DMS 273 treated with DMSO at 0.1 percent for 48 hours (cell line): ENCODE measurements around the gene FNDC3B.

Experiments used
- DNase-seq: peaks from one replicate; lab custom pipeline; 2025; lab: John Stamatoyannopoulos, UW

The FNDC3B gene

DNA sequence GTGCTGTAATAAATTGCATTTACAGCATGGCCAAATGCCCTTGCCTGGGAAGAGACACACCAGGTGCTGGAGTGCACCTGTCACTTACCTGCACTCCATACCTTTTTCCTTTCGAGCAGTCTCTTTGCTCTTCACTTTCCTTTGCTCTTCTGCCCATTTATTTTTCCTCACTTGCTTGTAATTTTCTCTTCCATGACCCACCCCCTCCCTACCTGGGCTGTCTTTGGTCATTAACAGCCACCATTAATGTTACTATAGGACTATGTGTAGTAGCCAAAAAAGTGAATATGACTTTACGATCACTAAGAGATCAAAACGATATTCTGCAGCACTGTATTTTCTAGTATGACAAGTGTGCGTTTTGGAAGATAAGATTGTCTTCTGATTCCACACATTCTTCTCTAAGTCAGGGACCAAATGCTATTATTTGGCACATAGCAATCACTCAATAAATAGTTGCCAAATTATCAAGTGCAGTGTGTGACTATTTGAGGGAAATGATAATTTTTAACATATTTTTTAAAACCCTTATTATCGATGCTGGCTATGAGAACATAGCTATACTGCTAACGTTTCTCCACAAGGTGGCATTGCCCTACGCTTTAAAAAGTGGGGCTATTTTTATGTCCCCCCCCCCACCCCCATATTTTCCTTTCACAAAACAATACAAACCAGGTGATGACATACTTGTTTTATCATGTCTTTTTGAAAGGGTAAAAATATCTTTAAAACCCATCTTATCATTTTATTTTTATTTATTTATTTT, 294.5 kb downstream of the FNDC3B start:
- no peak for DNase-seq

DNA sequence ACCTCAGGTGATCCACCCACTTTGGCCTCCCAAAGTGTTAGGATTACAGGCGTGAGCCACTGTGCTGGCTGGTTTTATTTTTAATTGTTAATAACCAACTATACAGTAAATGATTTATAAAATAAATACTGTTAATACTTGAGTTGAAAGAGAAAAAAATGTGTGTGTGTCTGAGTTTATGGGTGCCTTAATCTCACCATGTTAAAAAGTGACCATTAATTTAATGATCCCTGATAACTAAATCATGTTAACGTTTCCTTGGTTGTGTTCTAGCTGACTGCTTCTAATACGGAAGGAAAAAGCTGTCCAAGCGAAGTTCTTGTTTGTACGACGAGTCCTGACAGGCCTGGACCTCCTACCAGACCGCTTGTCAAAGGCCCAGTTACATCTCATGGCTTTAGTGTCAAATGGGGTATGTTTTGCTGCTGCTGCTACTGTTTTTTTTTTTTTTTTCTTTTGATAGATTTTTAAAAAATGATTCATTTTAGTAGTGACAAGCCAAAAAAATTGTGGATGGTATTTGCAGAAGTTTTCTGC, 295.4 kb downstream of the FNDC3B start:
- DNase-seq: no peak

DNA sequence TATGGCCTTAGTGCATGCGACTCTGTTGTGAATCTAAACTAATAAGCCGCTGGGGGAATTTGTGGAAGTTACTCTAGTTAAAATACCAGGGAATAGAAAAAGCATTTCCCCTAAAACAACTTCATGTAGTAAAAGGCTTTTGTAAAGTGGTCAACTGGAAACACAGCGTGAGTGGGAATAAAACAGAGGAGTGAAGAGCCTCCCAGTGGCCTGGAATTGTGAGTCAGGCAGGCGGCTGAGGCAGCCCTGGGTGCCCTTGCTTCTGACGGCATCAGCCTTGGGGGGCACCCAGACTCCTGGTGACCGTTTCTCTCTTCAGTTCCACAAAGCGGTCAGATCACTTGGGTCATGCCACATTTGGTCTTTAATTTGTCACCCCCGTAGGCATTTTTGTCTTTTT, 300.5 kb downstream of the FNDC3B start:
- no peak for DNase-seq

DNA sequence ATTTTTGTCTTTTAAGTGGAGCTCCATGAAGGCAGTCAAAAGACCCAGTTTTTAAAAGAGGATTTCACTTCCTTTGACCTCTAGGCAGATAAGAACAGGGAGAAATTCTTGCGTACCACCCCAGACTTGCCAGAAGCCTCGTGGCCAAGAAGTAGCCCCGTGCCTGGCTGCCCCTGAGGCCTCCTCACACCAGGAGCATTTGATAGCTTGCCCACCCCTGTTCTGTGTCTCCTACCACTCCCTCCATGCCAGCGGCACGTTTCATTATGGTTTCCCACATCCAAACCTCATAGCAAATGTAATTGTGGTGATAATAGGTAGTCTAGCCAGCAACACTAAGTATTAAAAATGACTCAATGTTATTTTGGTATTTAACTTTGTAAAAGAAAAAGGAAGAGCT, 301.2 kb downstream of the FNDC3B start:
- no peak for DNase-seq

DNA sequence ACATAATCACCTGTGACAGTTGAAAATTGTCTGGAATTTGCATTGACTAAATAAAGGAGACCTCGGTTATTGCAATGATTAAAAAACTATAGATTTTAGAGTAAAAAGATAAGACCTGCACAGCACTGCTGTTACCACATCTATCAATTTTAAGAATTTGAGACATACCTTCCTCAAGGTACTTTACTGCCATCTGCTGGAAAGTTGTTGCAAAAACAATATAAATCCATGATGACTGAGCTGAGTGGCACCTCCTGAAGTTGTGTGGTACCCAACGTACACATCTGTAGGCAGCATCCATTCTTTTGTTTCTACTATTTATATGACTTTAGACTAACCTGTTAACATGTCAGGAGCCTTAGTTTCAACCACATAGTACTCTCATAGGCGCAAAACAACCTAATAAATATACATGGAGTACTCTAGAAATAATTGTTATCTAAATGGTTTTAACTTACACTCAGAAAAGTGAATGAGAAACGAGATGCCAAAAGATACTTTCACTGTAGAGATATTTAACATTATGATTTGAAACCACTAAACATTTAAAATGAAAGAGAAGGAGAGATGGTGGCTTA, 302.2 kb downstream of the FNDC3B start:
- DNase-seq: no peak

DNA sequence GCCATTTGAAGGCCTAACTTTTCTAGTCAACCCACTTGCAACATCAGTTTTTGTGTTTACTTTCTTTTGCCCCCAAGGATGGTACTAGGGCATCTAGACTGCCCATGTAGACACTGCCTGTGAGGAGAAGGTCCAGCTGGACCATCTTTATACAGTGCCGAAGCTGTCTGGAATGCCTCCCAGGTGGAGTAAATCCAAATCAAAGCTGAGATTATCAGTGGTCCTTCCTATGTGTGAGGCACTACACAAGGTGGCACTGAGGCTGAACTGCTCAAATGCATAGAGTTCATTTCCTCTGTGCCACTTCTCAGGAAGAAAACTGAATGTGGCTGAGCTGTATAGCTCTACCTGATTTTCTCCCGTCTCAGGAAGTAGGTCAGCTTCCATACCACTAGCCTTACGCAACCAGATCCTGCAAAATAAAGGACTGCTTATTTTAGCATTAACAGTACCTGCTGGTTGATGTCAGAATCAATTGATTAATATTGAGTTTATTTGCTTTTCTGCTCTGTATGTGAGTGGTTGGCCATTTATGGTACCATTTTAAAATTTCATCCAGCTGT, 302.8 kb downstream of the FNDC3B start:
- DNase-seq: no peak

DNA sequence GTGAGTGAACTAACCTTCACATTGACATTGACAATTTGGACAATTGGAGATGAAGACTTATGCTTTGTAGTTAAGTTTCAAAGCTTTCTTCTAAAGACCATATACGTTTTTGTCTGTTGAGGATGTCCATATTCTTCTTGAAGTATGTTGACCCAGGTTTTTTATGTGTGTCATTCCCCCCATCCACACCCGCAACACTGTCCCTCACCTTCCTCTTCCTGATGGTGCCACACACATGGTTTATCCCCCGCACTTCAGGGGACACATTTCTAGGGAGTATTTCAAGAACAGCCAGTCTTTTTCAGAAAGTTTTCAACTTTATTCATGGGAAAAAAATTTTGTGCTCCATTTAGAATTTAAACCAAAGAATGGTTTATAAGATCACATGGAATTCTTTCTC, 303.7 kb downstream of the FNDC3B start:
- DNase-seq: no peak

DNA sequence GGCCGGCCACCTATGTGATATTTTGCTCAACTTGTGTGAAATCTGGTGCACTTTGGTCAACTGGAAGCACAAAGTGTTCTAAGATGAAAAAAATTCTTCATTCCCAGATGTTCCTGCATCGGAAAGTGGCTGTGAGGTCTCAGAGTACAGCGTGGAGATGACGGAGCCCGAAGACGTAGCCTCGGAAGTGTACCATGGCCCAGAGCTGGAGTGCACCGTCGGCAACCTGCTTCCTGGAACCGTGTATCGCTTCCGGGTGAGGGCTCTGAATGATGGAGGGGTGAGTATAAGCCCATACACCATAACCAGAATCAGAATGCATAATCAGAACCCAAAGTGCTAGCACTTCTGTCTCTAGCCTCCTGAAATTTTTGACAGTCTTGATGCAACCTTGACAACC, 304.6 kb downstream of the FNDC3B start:
- no peak for DNase-seq

DNA sequence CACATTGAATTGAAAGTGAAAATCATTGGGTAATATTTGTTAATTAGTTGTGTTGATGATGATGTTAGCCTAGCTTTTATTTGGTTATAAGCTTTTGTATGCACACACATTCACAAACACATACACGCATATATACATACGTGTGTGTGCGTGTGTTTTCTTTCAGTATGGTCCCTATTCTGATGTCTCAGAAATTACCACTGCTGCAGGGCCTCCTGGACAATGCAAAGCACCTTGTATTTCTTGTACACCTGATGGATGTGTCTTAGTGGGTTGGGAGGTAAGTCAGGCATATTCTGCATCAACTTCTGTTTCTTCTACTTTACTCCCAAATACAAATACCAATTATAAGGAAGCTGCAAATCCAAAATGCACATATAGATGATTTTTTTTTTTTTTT, 306.8 kb downstream of the FNDC3B start:
- DNase-seq: no peak

DNA sequence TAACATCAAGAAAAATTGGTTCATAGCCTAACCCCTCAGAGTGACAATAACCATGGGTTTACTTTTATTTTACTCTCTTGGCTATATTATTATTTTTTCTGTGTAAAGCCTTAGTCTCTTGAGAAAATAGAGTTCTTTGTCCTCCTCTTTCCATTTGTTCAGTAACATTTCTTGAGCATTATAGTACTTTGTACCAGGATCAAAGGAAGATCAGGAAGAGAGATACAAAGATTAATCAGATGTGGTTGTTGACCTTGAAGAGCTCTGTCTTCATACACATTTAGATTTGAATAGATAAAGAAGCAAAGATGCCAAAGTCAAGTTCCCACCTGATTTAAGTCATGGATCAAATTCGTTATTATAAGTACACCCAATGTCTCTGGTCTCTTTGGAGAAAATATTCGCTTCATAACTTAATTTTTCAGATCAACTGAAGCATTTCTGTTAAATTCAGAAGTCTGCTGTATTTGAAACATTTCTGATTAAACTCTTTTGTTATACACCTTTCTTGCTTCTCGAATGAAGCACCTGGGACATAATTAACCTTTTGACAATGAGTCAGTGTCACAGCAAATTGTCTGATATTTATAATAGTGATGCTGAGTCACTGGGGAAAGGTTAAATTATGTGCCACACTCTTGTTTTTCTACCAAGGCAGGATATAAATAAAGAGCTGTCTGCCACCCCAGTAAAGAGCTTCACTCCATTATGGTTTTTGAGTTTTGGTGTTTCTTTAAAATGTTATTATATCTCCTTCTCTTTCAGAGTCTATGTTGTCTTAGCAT, 308.7 kb downstream of the FNDC3B start:
- no peak for DNase-seq

DNA sequence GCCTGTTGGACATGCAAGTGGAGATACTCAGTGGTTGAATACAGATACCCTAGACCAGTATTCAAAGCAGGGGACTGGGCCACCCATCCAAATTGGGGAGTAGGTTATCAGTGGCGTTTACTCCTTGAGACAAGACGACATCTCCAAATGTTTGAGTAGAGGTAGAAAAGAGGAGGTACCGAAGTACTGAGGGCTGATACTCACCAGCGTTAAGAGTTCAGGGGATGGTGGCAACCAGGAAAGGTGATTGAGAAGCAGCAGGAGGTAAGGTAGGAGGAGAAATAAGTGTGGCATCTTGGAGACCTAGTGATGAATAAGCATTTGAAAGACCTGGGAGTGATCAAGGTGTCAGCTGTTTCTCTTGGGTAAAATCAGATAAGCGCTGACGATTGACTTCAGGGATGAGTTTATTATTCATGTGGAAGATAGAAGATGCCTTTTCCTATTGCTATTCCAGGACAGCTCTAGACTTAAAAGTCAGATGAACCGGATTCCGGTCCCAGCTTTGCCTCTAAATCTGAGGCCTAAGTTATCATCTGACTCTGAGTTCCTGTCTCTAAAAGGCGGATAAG, 312.6 kb downstream of the FNDC3B start:
- no peak for DNase-seq

DNA sequence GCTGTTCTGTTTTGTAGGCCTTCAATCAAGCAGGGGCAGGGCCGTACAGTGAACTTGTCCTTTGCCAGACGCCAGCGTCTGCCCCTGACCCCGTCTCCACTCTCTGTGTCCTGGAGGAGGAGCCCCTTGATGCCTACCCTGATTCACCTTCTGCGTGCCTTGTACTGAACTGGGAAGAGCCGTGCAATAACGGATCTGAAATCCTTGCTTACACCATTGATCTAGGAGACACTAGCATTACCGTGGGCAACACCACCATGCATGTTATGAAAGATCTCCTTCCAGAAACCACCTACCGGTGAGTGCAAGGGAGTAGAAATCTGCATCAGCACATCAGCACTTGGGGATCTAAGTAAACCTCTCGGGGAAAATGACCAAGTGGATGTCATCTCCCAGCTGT, 313.4 kb downstream of the FNDC3B start:
- no peak for DNase-seq

DNA sequence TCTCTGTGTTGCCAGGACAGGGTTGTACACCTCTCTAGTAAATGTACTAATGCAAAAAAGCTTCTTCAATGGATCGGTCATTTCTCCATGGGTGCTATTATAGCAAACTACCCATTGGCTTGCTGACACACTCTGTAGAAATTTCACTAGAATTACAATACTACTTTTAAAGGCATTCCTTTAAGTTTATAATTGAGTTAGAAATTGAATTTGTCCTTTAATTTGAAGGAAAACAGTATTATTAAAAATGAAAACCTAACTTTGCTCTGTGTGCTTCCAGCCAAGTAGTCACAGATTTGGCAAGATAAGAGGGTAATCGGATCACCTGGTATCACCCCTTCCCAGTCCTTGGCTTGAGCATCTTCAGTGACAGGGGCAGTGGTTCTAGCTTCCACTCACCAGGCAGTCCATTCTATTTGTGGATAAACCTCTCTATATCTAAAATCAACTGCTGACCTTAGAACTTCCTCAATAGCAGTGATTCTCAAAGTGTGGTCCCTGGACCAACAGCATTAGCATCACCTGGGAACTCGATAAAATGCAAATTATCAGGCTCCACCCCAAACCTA, 315.6 kb downstream of the FNDC3B start:
- DNase-seq: no peak

DNA sequence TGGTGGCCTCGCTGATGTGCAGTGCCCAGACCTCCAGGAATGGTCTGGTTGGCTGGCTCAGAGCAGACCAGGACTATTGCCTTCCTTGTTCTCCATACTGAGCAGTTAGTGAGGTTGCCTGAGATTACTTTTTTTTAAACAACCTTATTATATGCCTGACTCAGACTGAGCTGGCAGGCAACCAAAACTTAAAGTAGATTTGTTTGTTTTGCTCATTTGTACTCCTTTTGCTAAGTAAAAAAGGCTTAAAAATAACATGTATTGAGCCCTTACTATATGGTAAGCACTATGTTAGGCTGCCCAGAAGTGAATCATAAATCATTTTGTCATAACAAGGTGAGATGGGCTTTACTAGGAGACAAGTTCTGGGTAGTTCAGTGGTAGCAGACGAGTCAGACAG, 316.5 kb downstream of the FNDC3B start:
- no peak for DNase-seq

DNA sequence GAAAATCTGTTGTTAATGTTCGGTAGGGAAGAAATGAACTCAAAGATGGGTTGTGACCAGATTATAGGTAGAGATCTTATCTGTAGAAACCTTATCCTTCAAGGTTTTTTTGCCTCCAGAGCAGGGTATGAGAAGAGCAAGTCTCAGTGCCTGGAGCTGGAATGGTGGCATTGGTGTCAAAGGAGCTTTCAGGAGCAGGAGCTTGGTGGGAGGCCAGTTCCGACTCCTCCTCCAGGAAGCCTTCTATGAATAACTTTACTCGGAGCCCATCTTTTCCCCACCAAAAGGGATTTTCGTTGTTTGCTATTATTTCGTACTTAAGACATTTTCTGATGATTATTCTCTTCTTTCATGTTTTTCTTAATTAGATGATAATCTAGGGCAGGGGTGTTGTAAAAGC, 317.0 kb downstream of the FNDC3B start:
- no peak for DNase-seq

DNA sequence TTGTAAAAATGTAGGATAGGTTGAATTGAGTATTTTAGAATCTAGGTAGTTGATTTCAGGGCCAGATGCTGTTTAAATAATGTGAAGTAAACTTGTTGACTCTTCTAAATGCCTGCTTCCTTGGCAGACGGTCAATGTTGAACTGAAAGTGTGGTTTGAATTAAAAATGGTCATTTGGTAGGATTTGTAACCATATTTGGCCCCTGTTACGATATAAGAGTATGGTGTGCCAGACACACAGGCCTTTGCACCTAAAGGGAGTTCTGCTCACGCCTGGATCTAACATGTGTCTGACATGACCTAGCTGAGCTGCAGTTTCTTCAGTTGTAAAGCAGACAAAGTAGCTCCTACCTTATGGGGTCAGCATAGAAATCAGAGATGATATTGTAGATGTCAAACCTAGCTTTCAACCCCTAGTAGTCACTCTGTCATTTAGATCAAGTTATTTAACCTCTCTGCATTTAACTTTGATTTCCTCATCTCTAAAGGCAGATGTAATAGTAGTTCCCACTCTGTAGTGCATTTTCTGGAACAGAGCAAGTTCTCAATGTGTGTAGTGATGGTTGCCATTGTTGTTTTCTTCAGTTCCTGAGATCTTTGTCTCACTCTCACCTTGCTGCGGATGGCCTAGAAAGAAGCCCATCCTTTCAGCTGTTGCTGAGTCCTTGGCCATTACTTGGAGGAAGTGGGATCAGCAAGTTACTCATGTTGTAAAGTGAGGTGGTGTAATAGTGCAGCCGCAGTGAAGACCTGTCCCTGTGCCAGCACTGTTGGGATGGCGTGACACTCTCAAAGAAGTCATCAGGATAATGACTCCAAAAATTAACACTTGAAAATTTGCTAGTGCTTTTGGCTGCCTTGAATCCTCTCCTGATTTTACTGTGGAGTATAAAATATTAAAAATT, 318.7 kb downstream of the FNDC3B start:
- DNase-seq: no peak

DNA sequence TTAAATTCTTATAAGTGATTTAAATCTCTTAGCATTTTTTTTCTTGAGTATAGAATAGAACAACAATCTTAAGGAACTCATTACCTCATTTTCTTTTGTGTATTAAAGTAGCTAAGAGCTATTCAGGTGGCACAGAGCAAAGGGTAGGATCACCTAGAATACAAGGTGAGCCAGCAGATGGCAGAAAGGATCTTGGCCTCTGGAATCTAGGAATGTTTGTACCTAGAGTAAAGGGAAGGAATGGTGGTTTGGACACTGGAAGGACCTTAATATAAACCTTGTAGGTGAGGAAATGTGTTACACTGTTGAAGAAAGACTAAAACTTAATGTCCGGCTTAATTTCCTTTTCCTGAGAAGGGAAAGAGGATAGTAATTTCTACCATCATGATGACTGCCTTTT, 319.9 kb downstream of the FNDC3B start:
- DNase-seq: no peak

DNA sequence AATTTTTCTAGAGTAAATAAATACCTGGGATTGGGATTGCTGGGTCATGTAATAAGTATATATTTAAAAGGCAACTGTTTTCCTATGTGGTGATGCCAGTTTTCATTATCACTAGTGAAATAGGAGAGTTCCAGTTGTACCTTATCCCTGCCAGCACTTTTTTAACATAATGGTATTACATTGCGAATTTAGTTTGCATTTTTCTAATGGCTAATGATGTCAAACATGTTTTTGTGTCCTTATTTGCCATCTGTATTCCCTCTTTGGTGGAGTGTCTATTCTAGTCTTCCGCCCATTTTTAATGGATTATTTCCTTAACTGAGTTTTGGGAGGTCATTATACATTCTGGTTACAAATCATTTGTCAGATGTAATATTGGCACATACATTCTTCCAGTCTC, 320.6 kb downstream of the FNDC3B start:
- DNase-seq: no peak

DNA sequence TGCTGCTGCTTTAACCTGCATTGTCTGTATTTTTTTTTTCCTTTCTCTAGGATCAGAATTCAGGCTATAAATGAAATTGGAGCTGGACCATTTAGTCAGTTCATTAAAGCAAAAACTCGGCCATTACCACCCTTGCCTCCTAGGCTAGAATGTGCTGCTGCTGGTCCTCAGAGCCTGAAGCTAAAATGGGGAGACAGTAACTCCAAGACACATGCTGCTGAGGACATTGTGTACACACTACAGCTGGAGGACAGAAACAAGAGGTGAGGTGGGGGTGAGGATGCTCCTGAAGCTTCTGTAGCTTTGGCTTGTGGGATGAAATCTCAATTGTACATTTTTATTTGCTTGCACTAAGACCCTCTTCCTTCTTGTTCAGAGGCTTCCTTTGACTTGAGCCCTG, 323.2 kb downstream of the FNDC3B start:
- no peak for DNase-seq

DNA sequence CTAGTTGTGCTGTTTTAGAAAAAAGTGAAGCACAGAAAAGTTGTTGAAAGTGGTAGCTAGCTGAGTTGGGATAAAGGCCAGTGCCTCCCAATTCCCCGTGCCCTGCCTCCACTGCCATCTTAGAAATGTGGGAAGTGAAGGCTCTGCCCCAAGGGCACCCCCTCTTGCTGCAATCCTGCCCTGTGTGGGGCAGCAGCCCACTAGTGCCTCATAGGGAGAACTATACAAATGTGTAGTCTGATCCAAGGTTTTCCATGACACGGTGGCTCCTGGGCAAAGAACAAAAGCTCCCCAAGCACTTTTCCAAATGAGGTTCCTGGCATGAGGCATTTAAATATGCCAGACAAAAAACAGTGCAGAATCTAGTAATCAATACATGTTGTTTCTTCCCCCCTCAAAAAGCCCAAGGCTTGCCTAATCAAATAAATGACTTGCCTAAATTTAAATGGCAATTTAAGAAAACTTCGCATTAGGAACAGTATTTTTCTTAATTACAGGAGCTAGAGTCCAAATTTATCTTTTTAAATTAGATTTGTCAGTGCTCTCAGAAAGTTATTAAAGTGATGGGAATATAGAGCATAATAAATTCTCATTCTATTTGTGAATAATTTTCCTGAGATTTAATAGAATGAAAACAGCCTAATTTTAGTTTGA, 325.1 kb downstream of the FNDC3B start:
- no peak for DNase-seq
